GM03348 (cell line): Measurements from ENCODE around the gene CNOT11.
"Not testable (repeated sequence)": the region's sequence is repeated elsewhere in the genome, so short reads cannot be mapped to it uniquely, and the experiment has no call there.

ENCODE experiments used
- DNase-seq: peaks from one replicate; pipeline ENCODE4 v3.0.0; 2012; ENCODE audit warnings: low spot score

CNOT11 gene

GRCh38 chr2:101252408-101253012, at the start of gene CNOT11:
Gene CNOT11, plus strand, starts transcription at chr2:101252886. Its CDS starts 79 bp downstream, at chr2:101252965.
- DNase-seq = peak; percentile 99

- peak; percentile 31 for DNase-seq
These were observed 48.1 kb upstream of the CNOT11 start for GRCh38 chr2:101204400-101205115.

GRCh38 chr2:101205521-101206479, 46.9 kb upstream of the CNOT11 start:
- DNase-seq = peak; percentile 92

- no peak for DNase-seq
These were observed 43.9 kb upstream of the CNOT11 start for GRCh38 chr2:101208830-101209229.

GRCh38 chr2:101219246-101219645, 33.4 kb upstream of the CNOT11 start:
- no peak for DNase-seq

- DNase-seq = not testable (repeated sequence)
These were observed 32.6 kb upstream of the CNOT11 start for GRCh38 chr2:101220091-101220490.

GRCh38 chr2:101223814-101224231, 28.9 kb upstream of the CNOT11 start:
- peak; percentile 27 for DNase-seq

GRCh38 chr2:101230541-101231001, 22.1 kb upstream of the CNOT11 start:
- DNase-seq = peak; percentile 31

GRCh38 chr2:101231240-101231639, 21.4 kb upstream of the CNOT11 start:
- DNase-seq = no peak

GRCh38 chr2:101231937-101232730, 20.6 kb upstream of the CNOT11 start:
- DNase-seq = no peak

- DNase-seq = no peak
These were observed 19.9 kb upstream of the CNOT11 start for GRCh38 chr2:101232770-101233169.

- DNase-seq = no peak
These were observed 18.3 kb upstream of the CNOT11 start for GRCh38 chr2:101234169-101234938.

GRCh38 chr2:101235956-101236355, 16.7 kb upstream of the CNOT11 start:
- DNase-seq = not testable (repeated sequence)

GRCh38 chr2:101237944-101238343, 14.7 kb upstream of the CNOT11 start:
- not testable (repeated sequence) for DNase-seq

- no peak for DNase-seq
These were observed 13.5 kb upstream of the CNOT11 start for GRCh38 chr2:101238930-101239759.

GRCh38 chr2:101239760-101240118, 12.9 kb upstream of the CNOT11 start:
- not testable (repeated sequence) for DNase-seq

- DNase-seq = not testable (repeated sequence)
These were observed 12.0 kb upstream of the CNOT11 start for GRCh38 chr2:101240694-101241093.

GRCh38 chr2:101241158-101241557, 11.5 kb upstream of the CNOT11 start:
- DNase-seq = no peak

- DNase-seq = not testable (repeated sequence)
These were observed 8.3 kb upstream of the CNOT11 start for GRCh38 chr2:101244373-101244772.

- not testable (repeated sequence) for DNase-seq
These were observed 7.8 kb upstream of the CNOT11 start for GRCh38 chr2:101244899-101245298.
